Skeletal muscle satellite cell (primary cell): ENCODE results near the gene NT5C2.
"Not testable (repeated sequence)": the region's sequence is repeated elsewhere in the genome, so short reads cannot be mapped to it uniquely, and the experiment has no call there.

ENCODE experiments used
- H3K27me3 ChIP-seq: 2 replicates; pipeline ENCODE4 v1.7.0; 2013; ENCODE audit warnings: low read length; ENCODE audit not compliant: control insufficient read depth, insufficient read depth
- H3K36me3 ChIP-seq: 2 replicates; pipeline ENCODE4 v1.7.0; 2013; ENCODE audit warnings: mild to moderate bottlenecking, control low read depth, low read length; ENCODE audit not compliant: insufficient read depth
- H3K4me1 ChIP-seq: 2 replicates; pipeline ENCODE4 v1.7.0; 2013; ENCODE audit warnings: low read length; ENCODE audit not compliant: control insufficient read depth, insufficient read depth
- H3K4me2 ChIP-seq: 2 replicates; pipeline ENCODE4 v1.7.0; 2013; ENCODE audit warnings: mild to moderate bottlenecking, low read length
- H3K4me3 ChIP-seq: 2 replicates; pipeline ENCODE4 v1.7.0; 2013; ENCODE audit warnings: low read length
- H3K9ac ChIP-seq: 2 replicates; pipeline ENCODE4 v1.7.0; 2013; ENCODE audit warnings: mild to moderate bottlenecking, low read depth, low read length, moderate library complexity
- H3K9me3 ChIP-seq: replicated peaks from 2 replicates; pipeline ENCODE4 v1.7.0; 2013; ENCODE audit warnings: mild to moderate bottlenecking, control low read depth, low read length

NT5C2 gene

DNA sequence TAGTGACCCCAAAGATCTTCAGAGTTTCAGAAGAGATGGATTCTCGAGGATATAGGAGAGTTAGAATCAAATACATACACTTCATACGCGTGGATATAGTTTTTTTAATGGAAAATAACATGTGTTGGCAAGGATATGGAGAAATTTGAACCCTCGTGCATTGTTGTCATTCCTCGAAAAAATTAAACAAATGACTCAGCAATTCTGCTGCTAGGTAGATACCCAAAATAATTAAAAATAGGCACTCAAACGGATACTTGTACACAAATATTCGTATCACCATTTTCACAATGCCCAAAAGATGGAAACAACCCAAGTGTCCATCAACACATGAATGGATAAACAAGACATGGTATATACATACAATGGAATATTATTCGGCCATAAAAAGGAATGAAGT lies 5.6 kb upstream of the NT5C2 start:
- H3K9me3 ChIP-seq: no peaks in the 10 kb centered on the region
- peaks cover 19% of the 10 kb centered on the region for H3K4me1 ChIP-seq

DNA sequence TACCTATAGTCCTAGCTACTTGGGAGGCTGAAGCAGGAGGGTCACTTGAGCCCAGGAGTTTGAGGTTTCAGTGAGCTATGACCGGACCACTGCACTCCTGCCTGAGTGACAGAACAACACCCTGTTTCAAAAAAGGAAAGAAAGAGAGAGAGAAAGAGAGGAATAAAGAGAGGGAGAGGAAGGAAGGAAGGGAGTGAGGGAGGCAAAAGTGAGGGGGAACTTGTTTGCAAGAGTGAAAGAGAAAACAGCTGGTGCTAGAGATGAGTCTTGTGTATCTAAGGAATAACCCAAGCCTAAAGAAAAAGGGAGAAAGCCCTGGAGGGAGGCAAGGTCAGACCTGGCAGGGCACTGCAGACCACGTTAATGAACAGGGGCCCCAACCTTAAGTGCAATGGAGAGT lies 4.8 kb upstream of the NT5C2 start:
- Histone ChIP-seq H3K27me3 (no peaks in the 10 kb centered on the region), H3K9me3 (no peaks in the 10 kb centered on the region), H3K4me1 (peaks cover 24% of the 10 kb centered on the region), H3K4me2 (no peak overlapping the region), H3K4me3 (no peak overlapping the region), H3K36me3 (no peaks in the 10 kb centered on the region), H3K9ac (no peak overlapping the region)

More for the DNA sequence above, 5.6 kb upstream of the NT5C2 start:
- H3K4me3 ChIP-seq: no peak overlapping the region
- H3K36me3 ChIP-seq: no peaks in the 10 kb centered on the region
- H3K4me2 ChIP-seq: no peak overlapping the region
- no peak overlapping the region for H3K9ac ChIP-seq
- no peaks in the 10 kb centered on the region for H3K27me3 ChIP-seq

DNA sequence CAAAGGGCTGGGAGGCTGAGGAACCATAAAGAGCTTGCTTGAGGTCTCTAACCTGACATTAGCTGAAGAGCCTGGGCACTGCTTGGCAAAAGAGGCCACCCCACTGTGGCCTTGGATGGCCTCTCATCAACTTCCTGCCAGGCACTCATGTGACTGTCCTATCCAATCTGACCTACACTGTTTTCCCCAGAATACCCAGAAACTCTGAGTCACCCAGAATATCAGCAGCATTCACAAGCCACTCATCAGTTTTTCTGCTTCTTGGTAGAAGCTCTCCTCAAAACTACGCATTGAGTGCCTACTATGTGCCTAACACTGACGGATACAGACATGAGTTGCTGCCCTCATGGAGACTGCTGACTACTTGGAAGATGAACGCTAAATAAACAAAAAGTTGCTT lies 4.1 kb upstream of the NT5C2 start:
- H3K36me3 ChIP-seq: no peaks in the 10 kb centered on the region
- H3K9ac ChIP-seq: peak overlapping the region; percentile 9
- H3K4me1 ChIP-seq: peaks cover 24% of the 10 kb centered on the region
- H3K27me3 ChIP-seq: no peaks in the 10 kb centered on the region
- no peak overlapping the region for H3K4me3 ChIP-seq
- H3K9me3 ChIP-seq: no peaks in the 10 kb centered on the region
- H3K4me2 ChIP-seq: peak overlapping the region; percentile 28

DNA sequence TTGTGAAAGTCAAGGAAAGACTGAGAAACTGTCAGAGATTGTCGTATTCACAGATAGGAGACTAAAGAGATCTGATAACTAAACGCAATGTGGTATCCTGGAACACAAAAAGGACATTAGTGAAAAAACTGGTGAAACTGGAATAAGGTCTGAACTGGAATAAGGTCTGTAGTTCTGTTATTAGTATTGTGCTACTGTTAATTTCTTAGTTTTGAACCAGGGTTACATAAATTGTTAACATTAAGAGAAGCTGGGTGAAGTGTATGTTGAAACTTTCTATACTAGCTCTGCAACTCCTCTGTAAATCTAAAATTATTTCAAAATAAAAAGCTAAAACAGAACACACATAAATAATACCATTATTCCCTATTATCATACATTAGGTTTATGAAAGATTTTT lies 3.4 kb upstream of the NT5C2 start:
- H3K4me1 ChIP-seq: peaks cover 24% of the 10 kb centered on the region
- no peak overlapping the region for H3K4me2 ChIP-seq
- no peaks in the 10 kb centered on the region for H3K9me3 ChIP-seq
- H3K27me3 ChIP-seq: no peaks in the 10 kb centered on the region
- H3K9ac ChIP-seq: no peak overlapping the region
- H3K4me3 ChIP-seq: no peak overlapping the region
- no peaks in the 10 kb centered on the region for H3K36me3 ChIP-seq

DNA sequence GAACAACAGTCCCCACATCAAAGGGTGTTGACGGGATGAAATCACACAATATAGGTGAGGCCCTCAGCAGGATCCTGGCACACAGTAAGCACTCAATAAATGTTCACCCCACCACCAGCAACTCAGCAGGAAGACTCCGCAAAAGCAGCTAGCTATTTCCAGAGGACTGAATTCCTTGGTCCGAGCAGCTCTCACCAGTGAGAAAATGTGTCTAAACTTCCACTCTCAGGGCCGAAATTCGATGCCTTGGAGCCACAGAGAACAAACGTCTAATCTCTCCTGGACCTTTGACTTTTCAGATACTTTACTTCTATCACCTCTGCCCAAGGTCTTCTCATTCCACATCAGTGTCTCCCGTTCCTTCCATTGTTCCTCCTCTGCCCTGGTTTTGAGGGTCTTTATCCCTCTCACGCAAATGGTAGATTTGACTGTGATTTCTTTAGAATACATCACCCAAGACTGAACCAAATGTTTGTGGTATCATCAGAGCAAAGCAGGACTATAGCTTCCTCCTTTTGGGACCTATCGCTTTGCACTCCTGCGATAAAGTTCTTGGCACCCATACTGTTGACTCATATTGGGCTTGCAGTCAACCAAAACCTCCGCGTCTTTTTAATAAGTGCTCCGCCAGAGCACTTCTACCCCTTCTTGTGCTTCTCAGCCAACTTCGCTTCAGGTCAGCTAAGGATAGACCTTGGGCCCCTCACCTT lies 903 bp upstream of the NT5C2 start:
- Histone ChIP-seq H3K4me2 (peak overlapping the region; percentile 84), H3K4me1 (peaks cover 33% of the 10 kb centered on the region), H3K4me3 (peak overlapping the region; percentile 67)

DNA sequence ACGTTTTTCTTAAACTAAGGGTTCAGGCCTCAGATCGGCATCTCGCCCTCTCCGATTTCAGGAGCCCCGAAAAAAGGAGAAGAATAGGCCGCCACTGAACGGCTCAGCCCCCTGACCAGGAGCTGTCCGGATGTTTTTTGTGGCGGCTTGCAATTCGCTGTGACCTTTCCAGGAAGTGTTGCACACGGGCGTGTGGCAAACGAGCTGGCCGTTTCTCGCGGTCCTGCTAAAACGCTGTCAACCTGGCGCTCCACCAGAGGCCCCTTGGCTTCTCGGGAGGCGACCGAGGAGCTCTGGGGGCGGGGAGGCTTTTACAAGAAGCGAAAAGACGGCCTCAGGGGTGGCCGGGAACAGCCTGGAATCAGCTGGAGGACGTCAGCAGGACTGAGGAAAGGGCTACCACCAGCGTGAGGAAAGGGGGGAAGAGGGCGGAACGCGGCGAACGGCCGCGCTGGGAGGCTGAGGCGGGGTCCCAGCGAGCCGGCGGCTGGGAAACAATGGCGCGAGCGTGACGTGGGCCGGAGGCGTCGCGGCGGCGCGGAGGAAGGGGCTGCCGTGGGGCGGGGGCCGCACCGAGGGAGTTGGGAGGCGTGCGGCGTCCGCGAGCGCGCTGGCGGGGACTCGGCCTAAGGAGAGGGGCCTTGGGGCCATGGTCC lies 493 bp downstream of the NT5C2 start:
- H3K9me3 ChIP-seq: no peaks in the 10 kb centered on the region
- H3K36me3 ChIP-seq: peaks cover 3% of the 10 kb centered on the region
- no peaks in the 10 kb centered on the region for H3K27me3 ChIP-seq
- H3K9ac ChIP-seq: peak overlapping the region; percentile 94
- peak overlapping the region; percentile 92 for H3K4me3 ChIP-seq
- peaks cover 39% of the 10 kb centered on the region for H3K4me1 ChIP-seq
- peak overlapping the region; percentile 81 for H3K4me2 ChIP-seq

More for the DNA sequence above, 903 bp upstream of the NT5C2 start:
- Histone ChIP-seq H3K36me3 (peaks cover 3% of the 10 kb centered on the region), H3K9me3 (no peaks in the 10 kb centered on the region), H3K27me3 (no peaks in the 10 kb centered on the region), H3K9ac (peak overlapping the region; percentile 67)

DNA sequence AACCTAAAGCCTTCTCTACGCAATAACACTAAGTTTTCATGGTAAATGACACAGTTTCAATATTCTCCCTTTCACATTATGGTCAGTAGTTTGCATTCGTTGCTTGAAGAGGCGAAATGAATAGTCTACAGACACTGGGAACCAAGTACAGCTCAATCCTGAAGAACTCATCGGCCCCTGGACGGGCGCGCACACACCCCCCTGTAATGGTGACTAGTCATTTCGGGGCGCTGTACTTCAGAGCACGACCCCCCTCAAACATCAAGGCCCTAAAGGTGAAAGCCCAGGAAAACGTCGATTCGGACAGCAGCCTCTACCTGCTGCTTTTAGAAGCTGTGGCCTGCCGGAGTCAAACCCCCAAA lies 1.0 kb downstream of the NT5C2 start:
- peaks cover 3% of the 10 kb centered on the region for H3K36me3 ChIP-seq
- peak overlapping the region; percentile 94 for H3K9ac ChIP-seq
- no peaks in the 10 kb centered on the region for H3K27me3 ChIP-seq
- H3K4me1 ChIP-seq: peaks cover 34% of the 10 kb centered on the region
- H3K4me3 ChIP-seq: peak overlapping the region; percentile 92
- no peaks in the 10 kb centered on the region for H3K9me3 ChIP-seq
- H3K4me2 ChIP-seq: peak overlapping the region; percentile 81

DNA sequence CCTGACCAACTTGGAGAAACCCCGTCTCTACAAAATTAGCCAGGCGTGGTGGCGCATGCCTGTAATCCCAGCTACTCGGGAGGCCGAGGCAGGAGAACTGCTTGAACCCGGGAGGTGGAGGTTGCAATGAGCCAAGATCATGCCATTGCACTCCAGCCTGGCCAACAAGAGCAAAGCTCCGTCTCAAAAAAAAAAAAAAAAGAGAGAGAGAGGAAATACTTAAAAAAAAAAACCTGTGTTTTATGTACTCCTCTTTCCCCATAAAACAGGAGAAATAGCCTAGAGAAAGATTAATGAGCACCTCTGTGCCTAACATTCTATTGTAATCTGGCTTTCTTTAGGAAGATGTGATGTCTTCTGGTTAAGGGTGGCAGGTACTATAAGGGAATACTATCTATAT lies 1.9 kb downstream of the NT5C2 start:
- Histone ChIP-seq H3K4me3 (peak overlapping the region; percentile 92), H3K9ac (peak overlapping the region; percentile 94), H3K4me2 (peak overlapping the region; percentile 81), H3K4me1 (peaks cover 29% of the 10 kb centered on the region)
- not testable (repeated sequence) for H3K9me3 ChIP-seq, H3K27me3 ChIP-seq, H3K36me3 ChIP-seq

DNA sequence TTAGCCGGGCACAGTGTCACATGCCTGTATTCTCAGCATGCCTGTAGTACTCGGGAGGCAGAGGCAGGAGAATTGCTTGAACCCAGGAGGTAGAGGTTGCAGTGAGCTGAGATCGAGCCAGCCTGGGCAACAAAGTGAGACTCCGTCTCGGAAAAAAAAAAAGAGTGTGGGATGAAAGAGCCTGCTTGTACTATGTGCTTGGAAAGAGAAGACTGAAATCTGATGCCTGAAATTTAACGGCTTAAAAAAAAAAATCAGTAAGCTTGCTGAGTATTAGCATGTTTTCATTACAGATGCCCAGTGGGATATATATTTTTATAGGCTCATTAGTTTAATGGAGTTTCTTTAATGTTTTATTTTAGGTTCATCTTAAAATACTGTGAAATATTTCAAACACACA lies 4.2 kb downstream of the NT5C2 start:
- H3K4me1 ChIP-seq: peaks cover 38% of the 10 kb centered on the region
- H3K36me3 ChIP-seq: peaks cover 10% of the 10 kb centered on the region
- H3K4me3 ChIP-seq: peak overlapping the region; percentile 59
- no peaks in the 10 kb centered on the region for H3K9me3 ChIP-seq
- H3K4me2 ChIP-seq: peak overlapping the region; percentile 67
- H3K9ac ChIP-seq: peak overlapping the region; percentile 14
- no peaks in the 10 kb centered on the region for H3K27me3 ChIP-seq

DNA sequence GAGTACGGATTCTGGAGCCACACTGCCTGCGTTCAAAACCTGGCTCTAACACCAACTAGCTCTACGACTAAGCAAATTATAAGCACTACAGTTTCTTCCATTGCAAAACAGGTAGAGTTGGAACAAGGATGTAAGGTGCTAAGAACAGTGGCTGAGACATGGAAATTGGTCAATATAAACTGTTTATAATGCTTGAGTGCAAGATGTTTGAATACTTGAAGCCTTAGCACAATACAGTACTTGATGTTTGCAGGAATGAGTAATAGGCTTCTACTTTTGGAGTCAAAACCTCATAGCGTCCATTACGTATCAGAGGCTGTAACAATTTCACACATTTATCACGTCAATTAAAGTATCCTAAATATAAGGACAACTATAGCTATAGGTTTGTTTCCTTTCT lies 6.9 kb downstream of the NT5C2 start:
- no peaks in the 10 kb centered on the region for H3K27me3 ChIP-seq
- H3K9ac ChIP-seq: no peak overlapping the region
- peaks cover 40% of the 10 kb centered on the region for H3K4me1 ChIP-seq
- H3K9me3 ChIP-seq: no peaks in the 10 kb centered on the region
- H3K4me2 ChIP-seq: no peak overlapping the region
- H3K4me3 ChIP-seq: no peak overlapping the region
- H3K36me3 ChIP-seq: peaks cover 10% of the 10 kb centered on the region

DNA sequence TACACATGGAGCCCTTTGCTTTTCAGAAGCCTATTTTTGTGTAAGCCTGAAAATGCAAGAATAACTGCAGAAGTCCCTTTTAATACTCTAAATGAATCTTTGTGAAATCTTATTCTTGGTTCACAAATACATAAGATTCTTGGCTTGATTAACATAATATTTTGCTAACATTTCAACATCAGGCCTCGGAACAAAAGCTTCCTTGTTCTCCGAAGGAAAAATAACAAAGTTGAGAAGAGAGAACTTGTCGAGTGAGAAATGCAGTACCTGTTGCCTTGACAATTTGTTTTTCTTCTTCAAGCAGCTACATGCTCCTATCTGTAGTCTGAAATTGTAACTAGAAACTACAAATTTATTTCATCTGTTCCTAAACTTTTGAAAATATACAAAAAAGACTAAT lies 8.5 kb downstream of the NT5C2 start:
- Histone ChIP-seq H3K9me3 (no peaks in the 10 kb centered on the region), H3K9ac (peak overlapping the region; percentile 26), H3K4me3 (no peak overlapping the region), H3K4me2 (peak overlapping the region; percentile 19), H3K27me3 (no peaks in the 10 kb centered on the region), H3K36me3 (peaks cover 21% of the 10 kb centered on the region), H3K4me1 (peaks cover 33% of the 10 kb centered on the region)

DNA sequence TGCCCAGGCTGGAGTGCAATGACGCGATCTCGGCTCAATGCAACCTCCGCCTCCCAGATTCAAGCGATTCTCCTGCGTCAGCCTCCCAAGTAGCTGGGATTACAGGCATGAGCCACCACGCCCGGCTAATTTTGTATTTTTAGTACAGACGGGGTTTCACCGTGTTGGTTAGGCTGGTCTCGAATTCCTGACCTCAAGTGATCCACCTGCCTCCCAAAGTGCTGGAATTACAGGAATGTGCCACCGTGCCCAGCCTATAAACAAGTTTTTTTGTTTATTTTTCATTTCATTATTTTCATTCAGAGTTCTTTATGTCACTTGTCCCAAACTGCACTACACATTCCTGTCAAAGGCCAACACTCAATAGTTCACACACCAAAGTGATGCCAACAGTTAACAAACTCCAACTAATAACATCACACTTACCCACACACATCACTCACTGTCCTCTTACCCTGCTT lies 9.1 kb downstream of the NT5C2 start:
- Histone ChIP-seq H3K4me2 (peak overlapping the region; percentile 19), H3K4me1 (peaks cover 32% of the 10 kb centered on the region), H3K36me3 (peaks cover 25% of the 10 kb centered on the region), H3K9ac (peak overlapping the region; percentile 26)
- not testable (repeated sequence) for H3K27me3 ChIP-seq, H3K9me3 ChIP-seq, H3K4me3 ChIP-seq
